Measurements from ENCODE around the gene RBM10. TPM values are rescaled to one million over a fixed set of nuclear protein-coding genes. Genes with fewer than 3 reads are reported as not detected.

Gene RBM10
- total RNA-seq, 2 donors from 2014 or later = 48.3 to 50.6 TPM

DNA sequence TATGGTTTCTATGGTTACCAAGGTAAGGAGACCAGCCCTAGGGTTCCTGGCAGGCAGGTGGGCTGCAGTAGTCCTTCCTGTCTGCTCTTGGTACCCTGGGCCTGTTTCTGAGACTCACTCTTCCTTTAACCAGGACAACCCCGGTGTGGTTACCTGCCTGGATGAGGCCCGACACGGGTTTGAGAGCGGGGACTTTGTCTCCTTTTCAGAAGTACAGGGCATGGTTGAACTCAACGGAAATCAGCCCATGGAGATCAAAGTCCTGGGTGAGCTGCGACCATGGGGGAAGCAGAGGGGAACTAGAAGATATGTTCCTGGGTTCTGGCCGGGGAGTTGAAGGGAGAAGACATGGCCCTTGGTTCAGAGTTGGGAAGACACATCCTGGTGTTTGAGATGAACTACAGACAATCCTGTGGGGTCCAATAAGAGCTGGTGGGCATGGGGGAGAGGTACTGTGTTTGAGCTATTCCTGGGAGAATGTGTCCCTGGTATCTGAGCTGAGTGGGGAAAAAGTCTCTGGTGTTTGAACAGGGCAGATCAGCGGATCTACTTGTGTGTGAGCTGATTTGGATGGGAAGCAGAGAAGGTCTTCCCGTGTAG is 56.4 kb downstream of the RBM10 start:
- Histone ChIP-seq H3K36me3 (ENCODE audit: control insufficient read depth, insufficient read depth, low read length) (peaks cover 86% of the 10 kb centered on the region), H3K27ac (ENCODE audit: low read depth, low read length) (no peak overlapping the region), H3K9me3 (ENCODE audit: control insufficient read depth, low read length) (no peaks in the 10 kb centered on the region), H3K9ac (ENCODE audit: extremely low read depth, low read length, poor library complexity, severe bottlenecking) (no peak overlapping the region), H3K4me1 (ENCODE audit: control insufficient read depth, insufficient read depth, low read length) (peaks cover 8% of the 10 kb centered on the region), H3K4me3 (ENCODE audit: low read length) (no peak overlapping the region), H3K27me3 (ENCODE audit: control insufficient read depth, insufficient read depth, low read length, poor library complexity, severe bottlenecking) (no peaks in the 10 kb centered on the region)
- Mint-ChIP-seq H3K27me3 (ENCODE audit: insufficient read depth) (no peaks in the 10 kb centered on the region), H3K4me1 (peaks cover 33% of the 10 kb centered on the region), H3K27ac (peak overlapping the region; percentile 32), H3K4me3 (no peak overlapping the region), H3K36me3 (ENCODE audit: low read depth) (peaks cover 99% of the 10 kb centered on the region), H3K9me3 (no peaks in the 10 kb centered on the region)
- WGBS, 2 experiments (ENCODE audit: insufficient coverage in 1 of 2, insufficient read length in 1 of 2) = 93 to 100% methylated on average over 1 to 8 of the region's 9 CpGs
- TF ChIP-seq, protein P1, sequence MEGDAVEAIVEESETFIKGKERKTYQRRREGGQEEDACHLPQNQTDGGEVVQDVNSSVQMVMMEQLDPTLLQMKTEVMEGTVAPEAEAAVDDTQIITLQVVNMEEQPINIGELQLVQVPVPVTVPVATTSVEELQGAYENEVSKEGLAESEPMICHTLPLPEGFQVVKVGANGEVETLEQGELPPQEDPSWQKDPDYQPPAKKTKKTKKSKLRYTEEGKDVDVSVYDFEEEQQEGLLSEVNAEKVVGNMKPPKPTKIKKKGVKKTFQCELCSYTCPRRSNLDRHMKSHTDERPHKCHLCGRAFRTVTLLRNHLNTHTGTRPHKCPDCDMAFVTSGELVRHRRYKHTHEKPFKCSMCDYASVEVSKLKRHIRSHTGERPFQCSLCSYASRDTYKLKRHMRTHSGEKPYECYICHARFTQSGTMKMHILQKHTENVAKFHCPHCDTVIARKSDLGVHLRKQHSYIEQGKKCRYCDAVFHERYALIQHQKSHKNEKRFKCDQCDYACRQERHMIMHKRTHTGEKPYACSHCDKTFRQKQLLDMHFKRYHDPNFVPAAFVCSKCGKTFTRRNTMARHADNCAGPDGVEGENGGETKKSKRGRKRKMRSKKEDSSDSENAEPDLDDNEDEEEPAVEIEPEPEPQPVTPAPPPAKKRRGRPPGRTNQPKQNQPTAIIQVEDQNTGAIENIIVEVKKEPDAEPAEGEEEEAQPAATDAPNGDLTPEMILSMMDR (conservative IDR thresholded peaks at IDR 0.05) = no peak
- no peak for DNase-seq

DNA sequence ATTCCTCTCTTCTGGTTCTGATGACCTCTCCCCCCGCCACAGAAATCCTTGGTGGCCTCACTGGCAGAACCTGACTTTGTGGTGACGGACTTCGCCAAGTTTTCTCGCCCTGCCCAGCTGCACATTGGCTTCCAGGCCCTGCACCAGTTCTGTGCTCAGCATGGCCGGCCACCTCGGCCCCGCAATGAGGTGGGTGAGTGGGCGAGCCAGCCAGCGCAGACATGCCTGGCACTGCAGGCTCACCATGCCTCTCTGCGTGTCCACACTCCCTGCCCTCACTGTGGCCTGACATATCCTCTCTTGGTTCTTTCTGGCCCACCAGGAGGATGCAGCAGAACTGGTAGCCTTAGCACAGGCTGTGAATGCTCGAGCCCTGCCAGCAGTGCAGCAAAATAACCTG is 57.3 kb downstream of the RBM10 start:
- Histone ChIP-seq H3K27ac (ENCODE audit: low read depth, low read length) (no peak overlapping the region), H3K9ac (ENCODE audit: extremely low read depth, low read length, poor library complexity, severe bottlenecking) (no peak overlapping the region), H3K9me3 (ENCODE audit: control insufficient read depth, low read length) (no peaks in the 10 kb centered on the region), H3K4me3 (ENCODE audit: low read length) (no peak overlapping the region), H3K4me1 (ENCODE audit: control insufficient read depth, insufficient read depth, low read length) (peaks cover 8% of the 10 kb centered on the region), H3K27me3 (ENCODE audit: control insufficient read depth, insufficient read depth, low read length, poor library complexity, severe bottlenecking) (no peaks in the 10 kb centered on the region), H3K36me3 (ENCODE audit: control insufficient read depth, insufficient read depth, low read length) (peaks cover 86% of the 10 kb centered on the region)
- no peak for DNase-seq
- WGBS, 2 experiments (ENCODE audit: insufficient coverage in 1 of 2, insufficient read length in 1 of 2) = 97 to 100% methylated on average over 2 to 11 of the region's 11 CpGs
- H3K4me1 Mint-ChIP-seq = peaks cover 25% of the 10 kb centered on the region
- H3K36me3 Mint-ChIP-seq (ENCODE audit: low read depth) = peaks cover 99% of the 10 kb centered on the region
- H3K27me3 Mint-ChIP-seq (ENCODE audit: insufficient read depth) = no peaks in the 10 kb centered on the region
- TF ChIP-seq, protein P1 (conservative IDR thresholded peaks at IDR 0.05) = no peak
- H3K27ac Mint-ChIP-seq = peak overlapping the region; percentile 32
- H3K9me3 Mint-ChIP-seq = no peaks in the 10 kb centered on the region
- H3K4me3 Mint-ChIP-seq = no peak overlapping the region

DNA sequence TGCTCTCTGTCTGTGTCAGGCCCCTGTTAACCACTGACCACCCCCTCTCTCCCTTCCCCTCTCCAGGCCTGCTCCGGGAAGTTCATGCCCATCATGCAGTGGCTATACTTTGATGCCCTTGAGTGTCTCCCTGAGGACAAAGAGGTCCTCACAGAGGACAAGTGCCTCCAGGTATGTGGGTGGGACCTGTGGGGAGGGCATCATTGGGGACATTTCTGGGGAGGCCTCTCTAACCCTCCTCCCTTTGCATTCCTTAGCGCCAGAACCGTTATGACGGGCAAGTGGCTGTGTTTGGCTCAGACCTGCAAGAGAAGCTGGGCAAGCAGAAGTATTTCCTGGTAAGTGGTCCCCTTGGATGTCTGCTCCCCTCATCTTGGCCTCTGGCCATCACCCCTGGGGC is 57.9 kb downstream of the RBM10 start:
- Mint-ChIP-seq H3K27me3 (ENCODE audit: insufficient read depth) (no peaks in the 10 kb centered on the region), H3K27ac (no peak overlapping the region), H3K4me3 (no peak overlapping the region), H3K4me1 (peaks cover 19% of the 10 kb centered on the region), H3K36me3 (ENCODE audit: low read depth) (peaks cover 99% of the 10 kb centered on the region), H3K9me3 (no peaks in the 10 kb centered on the region)
- H3K4me3 ChIP-seq (ENCODE audit: low read length) = no peak overlapping the region
- no peaks in the 10 kb centered on the region for H3K9me3 ChIP-seq (ENCODE audit: control insufficient read depth, low read length)
- DNase-seq = no peak
- H3K27me3 ChIP-seq (ENCODE audit: control insufficient read depth, insufficient read depth, low read length, poor library complexity, severe bottlenecking) = no peaks in the 10 kb centered on the region
- TF ChIP-seq, protein P1 (conservative IDR thresholded peaks at IDR 0.05) = no peak
- H3K9ac ChIP-seq (ENCODE audit: extremely low read depth, low read length, poor library complexity, severe bottlenecking) = no peak overlapping the region
- peaks cover 86% of the 10 kb centered on the region for H3K36me3 ChIP-seq (ENCODE audit: control insufficient read depth, insufficient read depth, low read length)
- H3K4me1 ChIP-seq (ENCODE audit: control insufficient read depth, insufficient read depth, low read length) = peaks cover 8% of the 10 kb centered on the region
- H3K27ac ChIP-seq (ENCODE audit: low read depth, low read length) = no peak overlapping the region
- WGBS, 2 experiments (ENCODE audit: insufficient coverage in 1 of 2, insufficient read length in 1 of 2) = 94% methylated on average over 4 of the region's 4 CpGs; no CpG with 5 or more reads in 1 of the 2 experiments
